ENCODE measurements around the gene POR.

- TF ChIP-seq CTCF (conservative IDR thresholded peaks at IDR 0.05; ENCODE audit: low read depth, low read length) (no peak), EZH2 (IDR thresholded peaks at IDR 0.05; ENCODE audit: borderline replicate concordance, low read depth, low read length, poor library complexity, severe bottlenecking) (no peak)
Observed at GRCh38 chr7:76008156-76008687, 93.3 kb downstream of the POR start.

All from A673 (cell line).